DMS53 treated with DMSO at 0.1 percent for 48 hours (cell line): ENCODE results near the gene PILRB.

Experiments used
- DNase-seq: peaks from one replicate; lab custom pipeline; 2025; ENCODE audit not compliant: unreplicated experiment; lab: John Stamatoyannopoulos, UW

The PILRB gene

GRCh38 chr7:100401811-100402210, 43.9 kb downstream of the PILRB start:
- no peak for DNase-seq

DNA sequence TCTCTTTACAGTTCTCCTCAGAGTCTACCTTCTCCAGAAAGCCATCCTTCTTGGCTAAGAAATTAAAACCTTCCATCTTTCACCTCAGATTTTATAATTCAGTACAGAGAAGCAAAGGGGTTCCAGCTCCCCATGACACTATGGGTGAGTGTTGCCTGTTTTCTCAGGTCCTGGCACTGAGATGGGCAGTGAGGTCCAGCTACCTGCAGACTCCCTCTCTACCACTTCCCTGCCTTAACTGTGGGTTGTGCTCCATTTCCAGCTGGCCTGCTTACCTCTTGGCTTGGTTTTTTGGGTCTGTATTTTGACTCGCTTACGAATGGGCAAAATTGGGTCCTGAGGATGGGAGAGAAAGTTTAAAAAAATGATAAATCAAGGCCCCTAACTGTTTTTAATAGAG, 44.3 kb downstream of the PILRB start:
- no peak for DNase-seq

DNA sequence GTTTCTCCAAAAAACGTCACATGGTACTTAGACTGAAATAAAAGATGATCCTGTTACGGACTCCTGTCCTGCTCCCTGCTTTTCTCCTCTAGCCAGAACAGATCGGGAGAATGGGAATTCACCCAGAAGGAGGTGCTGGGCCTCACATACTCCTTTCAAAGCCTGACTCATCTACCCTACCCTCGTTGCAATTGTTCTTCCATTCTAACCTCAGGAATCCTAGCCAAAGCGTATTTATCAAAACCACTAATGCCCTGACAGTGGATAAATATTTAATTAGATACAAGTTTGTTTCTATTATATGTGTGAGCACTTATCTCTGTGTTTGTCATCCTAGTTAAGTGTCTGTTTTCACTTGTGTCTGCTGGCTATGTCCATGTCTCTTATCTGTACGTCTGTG, 48.9 kb downstream of the PILRB start:
- DNase-seq, result peak; percentile 53

DNA sequence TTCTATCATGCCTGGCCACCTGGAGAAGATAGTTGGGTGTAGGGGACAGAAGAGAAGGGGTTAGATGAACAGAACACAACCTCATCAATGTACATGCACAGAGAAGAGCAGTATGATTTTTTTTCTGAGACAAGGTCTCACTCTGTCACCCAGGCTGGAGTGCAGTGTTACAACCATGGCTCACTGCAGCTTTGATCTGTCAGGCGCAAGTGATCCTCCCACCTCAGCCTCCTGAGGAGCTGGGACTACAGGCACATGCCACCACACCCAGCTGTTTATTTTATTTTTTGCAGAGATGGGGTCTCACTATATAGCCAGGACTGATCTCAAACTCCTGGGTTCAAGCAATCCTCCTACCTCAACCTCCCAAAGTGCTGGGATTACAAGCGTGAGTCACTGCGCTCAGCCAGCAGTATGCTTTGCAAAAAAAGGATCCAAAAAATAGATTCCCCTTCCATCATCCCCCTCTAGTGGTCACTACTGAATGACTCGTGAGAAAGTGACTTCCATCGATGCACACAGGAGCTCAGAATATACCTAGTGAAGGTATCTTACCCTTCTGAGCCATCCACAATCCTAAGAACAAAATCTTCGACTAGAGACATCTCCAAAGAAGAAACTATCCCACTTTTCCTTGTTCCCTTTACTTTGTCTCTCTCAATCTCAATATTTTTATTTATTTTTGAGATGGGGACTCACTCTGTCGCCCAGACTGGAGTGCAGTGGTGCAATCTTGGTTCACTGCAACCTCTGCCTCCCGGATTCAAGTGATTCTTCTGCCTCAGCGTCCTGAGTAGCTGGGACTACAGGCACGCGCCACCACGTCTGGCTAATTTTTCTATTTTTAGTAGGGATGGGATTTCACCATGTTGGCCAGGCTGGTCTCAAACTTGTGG, 49.6 kb downstream of the PILRB start:
- DNase-seq, result peak; percentile 68

DNA sequence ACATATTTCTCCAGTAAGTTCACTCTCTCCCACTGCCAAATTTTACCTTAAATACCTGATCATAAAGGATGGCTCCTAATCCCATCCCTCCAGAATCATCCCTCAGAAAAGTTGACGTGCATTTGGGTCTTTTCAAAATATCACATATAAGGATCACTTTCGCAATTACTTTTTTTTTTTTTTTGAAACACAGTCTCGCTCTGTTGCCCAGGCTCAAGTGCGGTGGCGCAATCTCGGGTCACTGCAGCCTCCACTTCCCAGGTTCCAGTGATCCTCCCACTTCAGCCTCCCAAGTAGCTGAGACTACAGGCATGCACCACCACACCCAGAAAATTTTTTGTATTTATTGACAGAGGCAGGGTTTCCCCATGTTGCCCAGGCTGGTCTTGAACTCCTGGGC, 53.2 kb downstream of the PILRB start:
- DNase-seq, result no peak

DNA sequence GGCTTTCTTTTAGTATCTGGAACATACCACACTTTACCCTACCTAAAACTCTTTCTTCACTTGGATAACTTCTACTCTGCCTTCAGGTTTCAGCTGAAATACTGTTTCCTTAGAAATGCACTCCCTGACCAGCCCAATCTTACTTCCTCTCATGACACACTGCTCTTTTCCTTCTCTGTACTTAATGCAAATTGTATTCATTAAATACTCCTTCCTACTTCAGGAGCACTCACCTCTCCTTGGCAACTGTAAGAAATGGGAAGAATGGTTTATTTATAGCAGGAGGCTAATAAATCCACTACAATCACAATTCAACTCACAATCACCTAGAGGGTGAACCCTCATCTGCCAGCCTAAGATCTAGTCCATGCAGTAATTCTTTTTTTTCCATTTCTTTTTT, 55.4 kb downstream of the PILRB start:
- DNase-seq, result no peak

GRCh38 chr7:100413889-100414288, 56.0 kb downstream of the PILRB start:
- DNase-seq, result no peak

GRCh38 chr7:100415448-100415847, 57.5 kb downstream of the PILRB start:
- DNase-seq, result no peak
